Limb (tissue), 2 donors: ENCODE measurements around the gene FOXC2.
"Not testable (repeated sequence)": the region's sequence is repeated elsewhere in the genome, so short reads cannot be mapped to it uniquely, and the experiment has no call there.

Experiments used
- DNase-seq, 2 donors: peaks; one replicate each; pipeline ENCODE4 v3.0.0-alpha.2; 2016; ENCODE audit errors: extremely low spot score in 2 of 2

FOXC2 gene

GRCh38 chr16:86587487-86587886 is 20.9 kb downstream of the FOXC2 start:
- no peak for DNase-seq

- DNase-seq, result not testable (repeated sequence)
Measured at GRCh38 chr16:86587955-86588354, 21.3 kb downstream of the FOXC2 start.

- no peak for DNase-seq
Measured at GRCh38 chr16:86590501-86591144, 24.0 kb downstream of the FOXC2 start.

- DNase-seq, result no peak
Measured at GRCh38 chr16:86591270-86591669, 24.6 kb downstream of the FOXC2 start.

GRCh38 chr16:86593913-86594620 is 27.4 kb downstream of the FOXC2 start:
- DNase-seq, result no peak

- no peak for DNase-seq
Measured at GRCh38 chr16:86594721-86595120, 28.1 kb downstream of the FOXC2 start.

GRCh38 chr16:86595983-86596605 is 29.5 kb downstream of the FOXC2 start:
- no peak for DNase-seq

- no peak for DNase-seq
Measured at GRCh38 chr16:86597126-86597879, 30.7 kb downstream of the FOXC2 start.

- no peak for DNase-seq
Measured at GRCh38 chr16:86597880-86598606, 31.4 kb downstream of the FOXC2 start.

- no peak for DNase-seq
Measured at GRCh38 chr16:86598607-86599565, 32.3 kb downstream of the FOXC2 start.

GRCh38 chr16:86601356-86601755 is 34.7 kb downstream of the FOXC2 start:
- DNase-seq, result no peak

GRCh38 chr16:86602521-86602920 is 35.9 kb downstream of the FOXC2 start:
- DNase-seq, result no peak

GRCh38 chr16:86604436-86605193 is 38.0 kb downstream of the FOXC2 start:
- DNase-seq, result no peak

- no peak for DNase-seq
Measured at GRCh38 chr16:86605950-86606349, 39.3 kb downstream of the FOXC2 start.

- no peak for DNase-seq
Measured at GRCh38 chr16:86608301-86608747, 41.7 kb downstream of the FOXC2 start.

- DNase-seq, result no peak
Measured at GRCh38 chr16:86609115-86609514, 42.5 kb downstream of the FOXC2 start.

GRCh38 chr16:86609661-86610060 is 43.0 kb downstream of the FOXC2 start:
- no peak for DNase-seq

GRCh38 chr16:86610779-86611524 is 44.3 kb downstream of the FOXC2 start:
- no peak for DNase-seq

GRCh38 chr16:86611525-86611855 is 44.9 kb downstream of the FOXC2 start:
- DNase-seq, result no peak
